Measurements from ENCODE around the gene CYP2A7. TPM values are rescaled to one million over a fixed set of nuclear protein-coding genes. Genes with fewer than 3 reads are reported as not detected.
"Not testable (repeated sequence)": the region's sequence is repeated elsewhere in the genome, so short reads cannot be mapped to it uniquely, and the experiment has no call there.

The CYP2A7 gene
- total and polyA plus RNA-seq, 5 donors = not detected

GRCh38 chr19:40825460-40826095 lies 56.5 kb downstream of the CYP2A7 start:
- H3K4me3 ChIP-seq (ENCODE audit: low read length); H3K4me1 ChIP-seq (ENCODE audit: control insufficient read depth, insufficient read depth, low read length); intact Hi-C loops (cut with DNase I); H3K27ac ChIP-seq (ENCODE audit: low read length); DNase-seq; ATAC-seq; H3K27me3 ChIP-seq (ENCODE audit: control insufficient read depth, insufficient read depth); H3K9me3 ChIP-seq (ENCODE audit: control insufficient read depth, low read length): not testable (repeated sequence)
- 96% methylated on average over 5 of the region's 6 CpGs for WGBS

Other genes starting within 250 kb of the CYP2A7 start
- 10 to 100 TPM; 18.6 to 22.9 (median 20.4) TPM for gene NUMBL, start 191.6 kb downstream of the CYP2A7 start, total RNA-seq
- 12.4 TPM for gene NUMBL, start 191.6 kb downstream of the CYP2A7 start, polyA plus RNA-seq
- 10 to 100 TPM; 22.8 to 34.0 (median 29.0) TPM for gene COQ8B, start 165.3 kb downstream of the CYP2A7 start, total RNA-seq
- gene COQ8B, start 165.3 kb downstream of the CYP2A7 start, polyA plus RNA-seq = 23.8 TPM
- 10 to 100 TPM in 2 of 4 donors, 1 to 10 TPM in 2; 7.6 to 15.8 (median 10.8) TPM for gene ITPKC, start 165.1 kb downstream of the CYP2A7 start, total RNA-seq
- gene ITPKC, start 165.1 kb downstream of the CYP2A7 start, polyA plus RNA-seq = 13.4 TPM
- 1 to 10 TPM; 4.5 to 6.1 (median 5.1) TPM for gene ACTMAP, start 131.8 kb downstream of the CYP2A7 start, total RNA-seq
- 5.1 TPM for gene ACTMAP, start 131.8 kb downstream of the CYP2A7 start, polyA plus RNA-seq
- 10 to 100 TPM; 32.3 to 44.9 (median 39.5) TPM for gene SNRPA, start 131.0 kb downstream of the CYP2A7 start, total RNA-seq
- gene SNRPA, start 131.0 kb downstream of the CYP2A7 start, polyA plus RNA-seq = 27.0 TPM
- gene MIA, start 106.7 kb downstream of the CYP2A7 start, total RNA-seq = 1 to 10 TPM in 3 of 4 donors, under 1 TPM in 1; 0.71 to 3.1 (median 1.5) TPM
- 3.7 TPM for gene MIA, start 106.7 kb downstream of the CYP2A7 start, polyA plus RNA-seq
- gene RAB4B, start 104.0 kb downstream of the CYP2A7 start, total RNA-seq = 10 to 100 TPM; 14.4 to 17.0 (median 15.2) TPM
- gene RAB4B, start 104.0 kb downstream of the CYP2A7 start, polyA plus RNA-seq = 25.3 TPM
- 10 to 100 TPM; 55.9 to 75.2 (median 58.1) TPM for gene EGLN2, start 83.0 kb downstream of the CYP2A7 start, total RNA-seq
- gene EGLN2, start 83.0 kb downstream of the CYP2A7 start, polyA plus RNA-seq = 52.3 TPM
- not detected for gene CYP2A6, start 31.8 kb downstream of the CYP2A7 start, total RNA-seq
- gene CYP2A6, start 31.8 kb downstream of the CYP2A7 start, polyA plus RNA-seq = not detected
- not detected for gene CYP2B6, start 109.1 kb upstream of the CYP2A7 start, total RNA-seq
- gene CYP2B6, start 109.1 kb upstream of the CYP2A7 start, polyA plus RNA-seq = not detected
- gene CYP2A13, start 206.2 kb upstream of the CYP2A7 start, total RNA-seq = not detected
- not detected for gene CYP2A13, start 206.2 kb upstream of the CYP2A7 start, polyA plus RNA-seq
- gene CYP2F1, start 232.2 kb upstream of the CYP2A7 start, total RNA-seq = not detected
- not detected for gene CYP2F1, start 232.2 kb upstream of the CYP2A7 start, polyA plus RNA-seq